ENCODE data around the gene LTK. TPM values are rescaled to one million over a fixed set of nuclear protein-coding genes. Genes with fewer than 3 reads are reported as not detected.

LTK gene
- polyA plus RNA-seq, 4 donors: 0.64 to 3.4 (median 2.0) TPM

DNA sequence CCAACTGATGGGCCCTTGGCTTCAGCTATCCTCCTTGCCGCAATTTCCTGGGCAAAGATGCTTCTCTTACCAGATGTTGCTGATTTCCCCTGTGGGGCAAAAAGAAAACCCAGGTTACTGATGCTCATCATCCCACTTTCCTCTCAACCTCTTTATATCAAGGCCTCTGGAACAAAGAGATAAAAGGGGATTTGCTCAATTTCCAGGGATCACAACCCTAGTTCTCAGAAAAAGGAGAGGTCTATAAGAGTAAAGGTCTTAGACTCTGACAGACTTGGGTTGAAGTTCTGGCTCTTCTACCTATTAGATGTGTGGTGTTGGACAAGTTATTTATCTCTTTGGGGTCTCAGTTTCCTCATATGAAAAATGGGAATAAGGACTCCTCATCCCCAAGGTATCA is 21.9 kb upstream of the LTK start:
- DNase-seq (ENCODE audit: low read depth in 4 of 4, low spot score in 3 of 4): no peak

DNA sequence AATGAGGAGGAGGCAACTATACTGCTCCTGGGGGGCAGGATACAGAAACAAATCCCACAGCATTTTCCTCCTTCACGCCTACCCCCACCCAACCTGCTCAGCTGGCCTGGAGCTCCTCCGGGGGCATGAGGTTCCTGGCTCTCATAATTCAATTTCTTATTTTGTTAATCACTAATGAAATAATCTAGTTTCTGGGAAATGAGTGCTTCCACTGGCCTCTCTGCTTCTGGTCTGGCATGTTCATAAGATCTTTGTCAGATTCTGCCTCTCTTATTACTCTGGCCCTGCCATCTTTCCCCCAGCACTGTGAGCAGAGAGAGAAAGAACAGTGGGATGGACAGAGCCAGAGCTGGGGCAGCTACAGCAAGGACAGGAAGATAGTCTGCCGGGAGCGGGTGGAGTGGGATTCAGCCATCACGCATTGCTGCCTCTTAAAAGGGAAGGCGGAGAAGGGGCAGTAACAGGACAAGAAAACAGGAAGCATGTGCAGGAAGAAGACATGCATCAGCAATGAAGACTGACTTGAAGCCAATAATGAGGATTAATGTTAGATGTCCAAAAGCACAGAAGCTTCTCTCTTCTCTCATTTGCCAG is 16.8 kb upstream of the LTK start:
- no peak for DNase-seq (ENCODE audit: low read depth in 4 of 4, low spot score in 3 of 4)

DNA sequence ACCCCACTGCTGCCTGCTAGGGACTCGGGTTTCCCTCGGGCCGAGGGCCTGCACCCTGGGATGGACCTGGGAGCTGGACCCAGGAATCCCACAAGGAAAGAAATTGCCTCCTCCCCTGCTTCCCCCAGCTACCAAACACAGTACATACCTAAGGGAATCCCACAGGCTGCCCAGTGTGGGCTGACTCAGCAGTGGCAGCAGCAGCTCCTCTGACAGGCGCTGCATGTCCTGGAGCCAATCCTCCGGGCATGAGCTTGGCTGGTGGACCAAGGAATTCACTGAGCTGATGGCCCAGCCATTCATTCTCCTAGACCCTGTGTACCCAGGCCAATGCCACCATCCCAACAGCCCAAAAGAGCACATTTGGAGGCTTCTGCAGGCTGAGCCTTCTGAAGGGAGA is 9.5 kb upstream of the LTK start:
- no peak for DNase-seq (ENCODE audit: low read depth in 4 of 4, low spot score in 3 of 4)

DNA sequence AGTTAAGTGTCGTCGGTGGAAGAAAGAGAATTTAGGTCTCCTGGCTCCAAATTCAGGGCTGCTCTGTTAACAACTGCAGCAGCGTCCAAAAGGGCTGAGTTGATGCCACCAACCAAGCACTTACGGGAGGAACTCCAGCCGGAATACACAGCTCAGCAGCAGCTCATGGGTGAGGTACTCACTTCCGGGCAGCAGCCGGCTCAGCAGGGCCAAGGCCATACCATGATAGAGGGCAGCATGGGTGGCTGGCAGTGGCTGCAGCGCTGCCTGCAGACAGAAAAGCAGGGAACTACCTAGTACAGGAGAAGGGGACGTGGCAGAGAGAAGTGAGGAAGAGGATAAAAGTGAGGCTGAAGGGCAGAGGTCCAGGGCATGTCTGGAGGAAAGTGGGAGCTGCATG is 8.0 kb upstream of the LTK start:
- DNase-seq (ENCODE audit: low read depth in 4 of 4, low spot score in 3 of 4): no peak

DNA sequence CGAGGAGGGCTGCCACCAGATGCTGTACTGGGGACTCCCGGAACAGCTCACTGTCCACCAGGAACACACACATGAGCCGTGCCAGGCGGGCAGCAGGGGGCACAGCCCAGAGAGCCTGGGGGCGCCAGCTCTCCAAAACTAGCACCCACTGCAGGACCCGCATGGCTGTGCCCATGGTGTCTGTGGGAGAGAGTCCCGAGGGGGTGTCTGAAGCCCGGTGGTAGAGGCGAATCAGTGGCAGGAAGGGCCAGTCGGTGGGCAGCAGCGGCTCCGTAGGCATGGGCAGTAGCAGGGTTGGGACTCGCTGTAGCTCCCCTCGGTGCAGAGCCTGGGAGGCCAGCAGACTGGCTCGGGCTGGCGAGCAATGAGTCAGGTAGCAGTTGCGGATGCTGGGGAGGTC is 7.0 kb upstream of the LTK start:
- DNase-seq (ENCODE audit: low read depth in 4 of 4, low spot score in 3 of 4): no peak

DNA sequence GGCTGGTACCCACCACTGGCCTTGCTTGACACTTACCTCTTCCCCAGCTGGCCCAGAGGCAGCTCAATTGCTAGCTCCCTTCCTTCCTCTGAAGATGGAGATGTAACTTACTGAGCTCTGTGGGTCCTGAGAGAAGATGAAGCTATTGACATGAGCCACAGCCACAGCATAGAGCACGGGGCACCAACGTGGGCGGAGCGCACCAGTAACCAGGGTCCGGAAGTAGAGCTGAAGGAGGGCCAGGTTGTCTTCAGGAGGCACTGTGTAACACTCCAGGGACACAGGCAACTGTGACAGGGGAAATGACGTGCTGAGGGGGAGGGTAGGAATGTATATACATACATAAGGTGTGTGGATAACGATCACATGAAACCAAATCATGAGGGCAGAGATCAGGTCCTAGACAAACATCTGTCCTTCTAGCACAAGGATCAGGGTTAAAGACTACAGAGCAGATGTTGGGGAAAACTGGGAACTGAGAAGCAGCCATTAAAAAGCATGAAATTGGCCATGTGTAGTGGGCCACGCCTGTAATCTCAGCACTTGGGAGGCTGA is 4.3 kb upstream of the LTK start:
- DNase-seq (ENCODE audit: low read depth in 4 of 4, low spot score in 3 of 4): no peak

DNA sequence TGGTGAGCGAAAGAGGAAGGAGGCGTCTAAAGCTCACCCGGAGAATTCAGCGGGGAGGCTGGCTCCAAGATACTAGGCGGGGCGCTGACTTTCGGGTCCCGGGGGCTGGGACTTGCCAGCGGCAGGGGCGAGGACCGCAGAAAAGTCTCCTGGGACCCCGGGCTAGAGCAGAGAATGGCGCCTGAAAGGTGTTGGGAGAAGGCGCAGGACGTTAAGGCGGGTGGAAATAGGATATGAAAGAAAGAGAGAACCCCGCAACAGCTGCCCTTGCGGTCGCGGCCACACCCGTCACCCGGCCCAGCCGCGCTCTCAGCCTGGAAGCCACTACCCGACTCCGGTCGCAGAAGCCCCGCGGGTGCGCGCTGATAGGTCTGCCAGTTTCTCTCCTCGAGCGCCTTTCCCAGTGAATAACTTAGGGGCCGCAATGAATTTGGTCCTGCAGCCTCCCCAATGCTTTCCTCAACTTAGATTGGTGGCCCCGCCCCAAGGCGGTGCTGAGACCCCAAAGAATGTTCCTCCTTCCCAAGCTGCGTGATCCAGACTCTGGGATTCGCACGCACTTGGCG is 604 bp downstream of the LTK start:
- DNase-seq (ENCODE audit: low read depth in 4 of 4, low spot score in 3 of 4): no peak

DNA sequence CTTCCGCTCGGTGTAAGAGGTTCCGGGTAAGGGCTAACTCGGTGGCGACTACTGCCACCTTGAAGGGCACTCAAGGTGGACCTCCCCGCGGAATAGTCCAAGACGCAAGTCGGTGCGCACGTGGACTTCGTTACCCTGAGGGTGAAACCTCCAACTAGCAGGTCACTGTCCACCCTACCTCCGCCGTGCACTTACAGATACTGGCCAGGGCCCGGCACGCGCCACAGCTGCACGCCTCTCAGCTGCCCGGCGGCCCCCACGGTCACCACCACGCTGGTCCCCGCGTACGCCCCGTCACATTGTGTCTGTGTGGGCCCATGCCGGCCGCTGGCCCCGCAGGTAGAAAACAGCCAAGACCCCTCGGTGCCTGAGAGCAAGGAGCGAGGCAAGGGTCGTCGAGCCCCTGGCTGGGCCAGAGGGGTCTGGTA is 1.1 kb downstream of the LTK start:
- no peak for DNase-seq (ENCODE audit: low read depth in 4 of 4, low spot score in 3 of 4)

DNA sequence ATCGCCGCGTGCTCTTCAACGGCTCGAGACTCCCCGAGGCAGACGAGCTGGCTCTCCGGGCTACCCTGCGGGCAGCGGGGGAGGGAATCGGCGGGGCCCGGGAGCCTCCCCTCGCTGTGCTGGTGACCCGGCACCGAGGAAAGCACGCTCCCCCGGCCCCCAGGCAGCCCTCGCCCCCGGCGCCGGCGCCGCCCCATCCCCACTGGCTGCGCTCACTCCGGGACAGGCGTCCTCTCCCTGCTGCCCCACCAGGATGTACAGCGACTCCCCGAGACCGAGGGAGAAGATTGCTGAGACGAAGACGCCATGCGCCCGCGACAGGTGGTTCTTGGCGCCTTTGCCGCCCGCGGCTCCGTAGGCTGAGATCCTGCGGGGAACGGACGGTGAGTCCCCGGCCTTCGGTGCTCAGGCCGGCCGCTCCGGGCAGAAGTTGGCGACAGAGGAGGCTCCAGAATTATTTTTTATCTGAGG is 1.7 kb downstream of the LTK start:
- DNase-seq (ENCODE audit: low read depth in 4 of 4, low spot score in 3 of 4): no peak

DNA sequence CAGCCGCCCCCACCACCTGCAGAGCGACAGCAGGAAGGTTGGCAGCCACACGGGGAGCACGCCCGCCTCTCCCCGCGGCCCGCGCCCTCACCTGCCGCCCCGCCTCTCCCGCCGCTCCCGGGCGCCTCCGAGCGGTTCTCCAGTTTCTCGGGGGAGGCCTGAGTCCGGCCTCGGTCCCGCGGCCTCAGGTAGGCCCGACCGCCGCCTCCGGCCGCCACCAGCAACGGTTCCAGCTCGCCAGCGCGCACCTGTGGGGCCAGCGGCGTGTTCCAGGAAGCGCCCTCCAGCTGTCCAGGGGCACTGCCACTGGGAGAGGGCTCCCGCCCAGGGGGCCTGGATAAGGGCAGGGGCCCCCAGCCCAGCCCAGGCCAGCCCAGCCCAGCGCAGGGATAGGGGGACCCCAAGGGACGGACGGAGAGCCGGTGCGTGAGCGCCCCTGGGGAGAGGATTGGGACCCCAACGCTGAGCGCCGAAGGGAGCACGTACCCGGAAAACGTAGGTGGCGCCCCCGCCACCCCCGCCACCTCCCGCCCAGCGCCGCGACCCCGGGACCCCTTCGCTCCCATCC is 2.2 kb downstream of the LTK start:
- no peak for DNase-seq (ENCODE audit: low read depth in 4 of 4, low spot score in 3 of 4)

DNA sequence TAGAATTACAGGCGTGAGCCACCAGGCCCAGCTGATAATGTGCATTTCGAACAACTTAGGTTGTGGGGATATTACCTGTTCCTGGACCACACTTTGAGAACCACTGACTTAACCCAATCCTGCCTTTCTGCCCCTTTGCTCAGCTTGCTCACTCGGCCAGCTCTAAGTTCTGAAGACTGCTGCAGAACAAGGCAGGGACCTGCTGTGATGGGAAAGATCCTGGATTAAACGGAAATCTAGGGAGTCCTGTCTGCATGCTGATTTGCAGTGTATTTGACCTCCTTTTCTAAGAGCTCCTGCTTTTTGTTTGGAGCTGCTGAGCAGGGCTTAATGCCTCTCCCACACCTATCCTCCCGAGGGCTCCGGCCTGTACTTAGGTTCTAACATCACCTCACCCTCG is 2.9 kb downstream of the LTK start:
- no peak for DNase-seq (ENCODE audit: low read depth in 4 of 4, low spot score in 3 of 4)

DNA sequence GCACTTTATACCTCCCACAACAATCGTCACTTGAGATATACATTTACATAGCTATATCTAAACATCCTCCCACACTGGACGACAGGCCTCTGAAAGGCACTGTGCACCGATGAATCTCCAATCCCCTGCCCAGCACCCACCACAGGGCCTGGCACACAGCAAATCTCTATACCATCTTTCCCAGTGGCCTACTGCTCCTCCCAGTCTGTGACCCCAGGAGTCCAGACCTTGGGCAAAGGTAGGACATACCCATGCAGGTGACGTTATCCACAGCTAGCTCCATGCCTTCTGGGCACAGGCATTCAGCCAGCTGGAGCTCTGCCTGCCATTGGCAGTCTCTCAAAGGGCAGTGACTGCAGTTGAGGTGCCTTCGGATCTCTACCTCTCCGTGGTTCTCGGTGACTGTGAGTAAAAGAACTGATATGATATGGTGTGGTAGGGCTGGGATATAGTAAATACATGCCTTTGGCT is 5.8 kb downstream of the LTK start:
- no peak for DNase-seq (ENCODE audit: low read depth in 4 of 4, low spot score in 3 of 4)

DNA sequence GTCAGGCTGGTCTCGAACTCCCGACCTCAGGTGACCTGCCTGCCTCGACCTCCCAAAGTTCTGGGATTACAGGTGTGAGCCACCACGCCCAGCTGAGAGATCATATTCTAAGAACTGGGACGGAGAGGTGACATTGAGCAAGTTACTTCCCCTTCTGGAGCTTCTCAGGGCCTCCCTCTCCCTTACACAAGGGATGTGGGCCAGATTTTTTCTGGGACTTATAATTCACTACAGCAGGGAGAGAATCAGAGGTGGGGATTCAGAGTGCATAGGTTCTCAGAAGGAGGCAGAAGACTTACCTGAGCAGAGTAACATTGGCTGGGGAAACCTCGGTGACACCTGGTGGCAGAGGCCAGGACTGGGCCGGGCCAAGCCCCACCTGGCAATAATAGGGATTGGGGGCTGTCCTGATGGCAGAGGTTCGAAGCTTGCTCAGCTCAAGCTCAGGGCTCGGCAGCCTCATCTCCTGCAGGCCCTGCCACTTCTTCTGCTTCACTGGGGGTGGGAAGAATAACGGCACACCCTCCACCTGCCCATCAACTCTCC is 6.8 kb downstream of the LTK start:
- DNase-seq (ENCODE audit: low read depth in 4 of 4, low spot score in 3 of 4): no peak

DNA sequence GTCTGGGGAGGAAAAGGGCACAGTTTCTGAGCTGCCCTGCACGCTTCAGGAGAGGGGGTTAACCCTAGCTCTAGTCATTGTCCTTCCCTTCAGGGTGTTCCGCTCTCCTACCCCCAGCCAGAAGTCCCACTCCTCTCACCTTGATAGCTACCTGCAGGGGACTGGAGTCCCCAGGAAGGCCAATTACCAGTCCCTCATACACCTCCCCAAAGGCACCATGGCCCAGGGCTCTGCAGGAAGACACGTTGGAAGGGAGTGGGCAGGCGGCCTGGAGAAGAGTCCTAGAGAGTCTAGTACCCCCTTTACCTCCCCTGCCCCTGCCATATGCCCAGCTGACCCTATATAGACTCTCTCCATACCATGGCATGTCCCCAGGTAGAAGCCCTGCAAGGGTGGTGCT is 7.9 kb downstream of the LTK start:
- no peak for DNase-seq (ENCODE audit: low read depth in 4 of 4, low spot score in 3 of 4)

DNA sequence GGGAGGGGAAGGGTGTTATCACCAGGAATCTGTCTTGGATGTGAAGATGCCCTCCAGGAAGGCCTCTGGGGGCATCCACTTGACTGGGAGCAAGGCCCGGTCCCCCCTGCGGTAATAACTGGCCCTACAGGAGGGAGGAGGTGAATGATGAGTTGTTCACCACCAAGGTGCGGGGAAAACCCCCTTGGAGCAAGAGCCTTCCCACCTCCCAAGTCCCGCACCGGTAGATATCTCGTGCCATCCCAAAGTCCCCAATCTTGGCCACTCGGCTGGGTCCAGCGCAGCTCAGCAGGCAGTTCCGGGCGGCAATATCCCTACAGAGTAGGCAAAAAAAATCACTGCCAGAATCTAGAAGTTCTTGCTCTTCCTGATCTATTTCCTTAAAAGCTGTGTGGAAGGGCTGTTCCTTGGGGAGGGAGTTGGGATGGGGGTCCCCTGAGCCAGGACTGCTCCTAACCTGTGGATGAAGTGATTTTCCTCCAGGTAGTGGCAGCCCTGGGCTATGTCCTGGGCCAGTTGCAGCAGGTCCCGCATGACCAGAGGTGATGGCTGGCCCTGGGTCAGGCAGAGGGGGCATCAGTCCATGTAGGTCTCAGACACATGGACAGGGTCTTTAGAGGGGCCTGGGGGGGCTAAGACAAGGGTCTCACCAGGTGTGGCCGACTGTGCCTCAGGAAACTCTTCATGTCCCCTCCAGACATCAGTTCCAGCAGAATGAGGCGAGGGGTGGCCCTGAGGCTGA is 8.7 kb downstream of the LTK start:
- DNase-seq (ENCODE audit: low read depth in 4 of 4, low spot score in 3 of 4): no peak

DNA sequence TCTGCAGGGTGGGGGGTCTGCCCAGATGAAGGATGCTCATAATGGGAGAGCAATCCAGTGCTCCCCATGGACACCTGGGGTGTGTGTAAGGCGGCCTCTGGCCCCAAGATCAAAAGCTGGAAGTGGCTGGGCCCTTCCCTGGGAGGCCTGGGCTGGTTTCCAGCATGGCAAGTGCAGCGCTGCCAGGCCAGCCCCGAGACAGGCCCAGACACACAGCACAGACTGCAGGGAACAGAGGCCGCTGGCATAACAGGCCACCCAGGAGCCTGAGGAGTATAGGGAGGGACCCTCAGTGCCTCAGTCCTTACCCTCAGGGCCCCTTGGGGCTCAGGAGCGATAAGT is 10.0 kb downstream of the LTK start:
- no peak for DNase-seq (ENCODE audit: low read depth in 4 of 4, low spot score in 3 of 4)

DNA sequence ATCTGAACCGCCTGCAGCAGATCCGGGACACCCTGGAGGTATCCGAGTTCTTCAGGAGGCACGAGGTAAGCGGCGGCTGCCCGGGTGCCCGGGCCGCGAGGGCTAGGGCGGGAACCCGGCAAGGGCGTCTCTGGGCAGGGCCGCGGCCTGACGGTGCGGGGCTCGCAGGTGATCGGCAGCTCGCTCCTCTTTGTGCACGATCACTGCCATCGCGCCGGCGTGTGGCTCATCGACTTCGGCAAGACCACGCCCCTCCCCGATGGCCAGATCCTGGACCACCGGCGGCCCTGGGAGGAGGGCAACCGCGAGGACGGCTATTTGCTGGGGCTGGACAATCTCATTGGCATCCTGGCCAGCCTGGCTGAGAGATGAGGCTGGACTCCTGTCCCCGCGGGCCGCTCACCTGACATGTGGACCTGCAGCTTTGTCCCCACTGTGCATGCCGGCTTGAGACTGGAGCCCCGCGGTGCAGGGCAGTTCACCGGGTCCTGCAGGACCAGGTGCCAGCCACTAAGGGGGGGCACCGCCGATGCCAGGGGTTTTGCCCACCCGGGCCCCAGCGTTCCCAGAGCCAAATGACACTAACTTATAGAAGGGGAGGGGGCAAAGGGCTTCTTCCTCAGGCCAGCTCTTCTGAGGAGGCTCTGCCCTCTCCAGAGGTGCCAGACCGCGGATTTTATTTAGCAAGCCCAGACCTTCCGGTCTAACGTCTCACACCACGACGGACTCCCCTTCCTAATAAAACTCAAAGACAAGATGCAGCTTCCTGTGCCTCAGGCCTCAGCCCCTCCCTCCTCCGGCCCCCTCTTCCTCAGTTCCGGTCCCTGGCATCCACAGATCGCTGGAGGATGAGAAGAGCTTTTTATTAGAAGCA is 10.6 kb downstream of the LTK start:
- no peak for DNase-seq (ENCODE audit: low read depth in 4 of 4, low spot score in 3 of 4)

DNA sequence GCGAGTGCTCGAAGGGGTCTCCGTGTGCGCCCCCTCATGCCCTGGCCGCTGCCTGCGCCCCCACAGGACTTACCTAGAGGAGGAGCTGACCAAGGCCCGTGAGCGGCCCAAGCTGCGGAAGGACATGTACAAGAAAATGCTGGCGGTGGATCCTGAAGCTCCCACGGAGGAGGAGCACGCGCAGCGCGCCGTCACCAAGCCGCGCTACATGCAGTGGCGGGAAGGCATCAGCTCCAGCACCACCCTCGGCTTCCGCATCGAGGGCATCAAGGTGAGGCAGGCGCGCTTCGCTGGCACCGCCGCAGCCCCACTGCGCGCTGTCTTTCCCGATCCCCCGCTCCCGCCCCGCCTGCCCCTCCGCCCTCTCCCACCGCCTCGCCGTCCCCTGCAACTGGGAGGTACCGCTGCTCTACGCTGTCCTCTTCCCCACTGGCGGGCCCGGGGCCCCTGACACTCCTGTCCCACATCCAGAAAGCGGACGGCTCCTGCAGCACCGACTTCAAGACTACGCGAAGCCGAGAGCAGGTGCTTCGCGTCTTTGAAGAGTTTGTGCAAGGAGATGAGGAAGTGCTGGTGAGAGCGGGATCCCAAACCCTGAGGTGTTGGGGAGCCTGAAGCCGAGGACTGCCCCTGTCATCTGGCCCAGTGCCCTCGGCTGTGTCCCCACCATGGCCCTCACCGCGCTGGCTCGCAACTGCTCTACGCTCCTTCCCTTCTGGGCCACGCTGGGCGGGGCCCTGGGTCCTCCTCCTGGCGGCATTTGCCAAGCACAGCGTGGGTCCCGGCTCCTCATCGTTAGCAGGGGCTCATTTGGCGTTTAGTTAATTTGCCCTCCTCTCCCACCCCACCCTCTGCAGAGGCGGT is 11.5 kb downstream of the LTK start:
- no peak for DNase-seq (ENCODE audit: low read depth in 4 of 4, low spot score in 3 of 4)

DNA sequence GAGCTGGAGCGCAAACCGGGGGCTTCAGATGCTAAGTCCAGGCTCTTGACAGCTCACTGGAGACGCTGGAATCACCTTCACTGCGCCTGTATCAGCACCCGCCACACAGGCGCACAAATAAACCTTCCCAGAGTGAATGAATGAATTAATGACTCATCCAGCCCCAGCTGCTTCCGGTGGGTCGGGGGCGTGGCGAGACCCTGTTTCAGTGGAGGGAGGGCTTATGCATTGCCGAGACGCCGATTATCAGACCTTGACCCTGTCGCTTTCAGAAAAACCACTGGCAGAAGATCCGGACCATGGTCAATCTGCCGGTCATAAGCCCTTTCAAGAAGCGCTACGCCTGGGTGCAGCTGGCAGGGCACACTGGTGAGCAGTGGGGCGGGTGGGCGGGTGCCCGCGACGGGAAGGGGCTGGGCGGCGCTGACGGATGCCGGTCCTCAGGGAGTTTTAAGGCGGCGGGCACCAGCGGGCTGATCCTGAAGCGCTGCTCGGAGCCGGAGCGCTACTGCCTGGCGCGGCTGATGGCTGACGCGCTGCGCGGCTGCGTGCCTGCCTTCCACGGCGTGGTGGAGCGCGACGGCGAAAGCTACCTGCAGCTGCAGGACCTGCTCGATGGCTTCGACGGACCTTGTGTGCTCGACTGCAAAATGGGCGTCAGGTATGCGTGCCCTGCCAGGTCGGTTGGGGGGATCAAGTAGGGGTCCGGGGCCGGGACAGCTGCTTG is 12.3 kb downstream of the LTK start:
- DNase-seq (ENCODE audit: low read depth in 4 of 4, low spot score in 3 of 4): no peak
